ENCODE results near the gene SEPTIN10.

The SEPTIN10 gene

DNA sequence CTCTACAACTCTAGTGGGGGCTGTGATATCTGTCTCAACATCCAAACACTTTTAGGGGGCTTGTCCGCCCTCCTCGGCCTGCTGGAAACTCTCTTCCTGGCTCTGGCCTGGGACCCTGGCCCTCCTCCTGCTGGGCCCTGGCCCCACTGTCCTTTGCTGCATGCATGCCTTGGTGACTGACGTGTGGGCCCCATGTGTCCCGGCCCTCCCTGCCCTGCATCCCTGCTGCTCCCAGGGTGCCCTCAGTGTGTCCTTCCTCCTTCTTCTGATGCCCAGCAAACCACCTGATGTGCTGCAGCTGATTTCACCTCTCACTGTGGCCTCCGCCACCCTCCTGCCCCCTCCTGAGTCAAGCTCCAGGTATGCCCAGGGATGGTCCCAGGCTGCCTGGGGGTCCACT, 101.7 kb downstream of the SEPTIN10 start:
- Histone ChIP-seq H3K4me1 (ENCODE audit: control insufficient read depth, insufficient read depth, low read length) (no peaks in the 10 kb centered on the region), H3K9me3 (ENCODE audit: control insufficient read depth, insufficient read depth, low read length) (no peaks in the 10 kb centered on the region), H3K9ac (ENCODE audit: low read depth, low read length) (no peak overlapping the region), H3K4me3 (ENCODE audit: low read depth, low read length) (no peak overlapping the region), H3K27me3 (ENCODE audit: control insufficient read depth, insufficient read depth, low read length) (no peaks in the 10 kb centered on the region), H3K36me3 (ENCODE audit: control insufficient read depth, insufficient read depth, low read length) (no peaks in the 10 kb centered on the region)

DNA sequence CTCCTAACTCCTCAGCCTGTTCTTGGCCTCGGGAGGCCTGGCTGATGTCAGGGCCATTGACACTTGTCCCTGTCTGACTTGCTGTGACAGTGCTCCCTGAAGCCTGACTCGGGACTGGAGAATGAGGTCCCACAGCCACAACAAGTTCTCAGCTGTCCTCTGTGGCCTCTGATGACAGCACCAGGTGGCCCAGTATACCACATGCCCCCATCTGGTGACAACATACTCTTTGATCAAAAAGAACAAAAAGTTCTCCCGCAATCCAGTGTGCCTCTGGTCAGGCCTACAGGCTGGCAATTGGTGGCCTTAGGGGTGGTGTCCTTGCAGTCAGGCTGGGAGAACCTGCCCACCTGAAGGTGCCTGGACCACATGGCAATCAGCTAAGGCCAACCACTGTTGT, 102.6 kb downstream of the SEPTIN10 start:
- Histone ChIP-seq H3K36me3 (ENCODE audit: control insufficient read depth, insufficient read depth, low read length) (no peaks in the 10 kb centered on the region), H3K9ac (ENCODE audit: low read depth, low read length) (no peak overlapping the region), H3K4me3 (ENCODE audit: low read depth, low read length) (no peak overlapping the region), H3K9me3 (ENCODE audit: control insufficient read depth, insufficient read depth, low read length) (no peaks in the 10 kb centered on the region), H3K4me1 (ENCODE audit: control insufficient read depth, insufficient read depth, low read length) (no peaks in the 10 kb centered on the region), H3K27me3 (ENCODE audit: control insufficient read depth, insufficient read depth, low read length) (no peaks in the 10 kb centered on the region)

DNA sequence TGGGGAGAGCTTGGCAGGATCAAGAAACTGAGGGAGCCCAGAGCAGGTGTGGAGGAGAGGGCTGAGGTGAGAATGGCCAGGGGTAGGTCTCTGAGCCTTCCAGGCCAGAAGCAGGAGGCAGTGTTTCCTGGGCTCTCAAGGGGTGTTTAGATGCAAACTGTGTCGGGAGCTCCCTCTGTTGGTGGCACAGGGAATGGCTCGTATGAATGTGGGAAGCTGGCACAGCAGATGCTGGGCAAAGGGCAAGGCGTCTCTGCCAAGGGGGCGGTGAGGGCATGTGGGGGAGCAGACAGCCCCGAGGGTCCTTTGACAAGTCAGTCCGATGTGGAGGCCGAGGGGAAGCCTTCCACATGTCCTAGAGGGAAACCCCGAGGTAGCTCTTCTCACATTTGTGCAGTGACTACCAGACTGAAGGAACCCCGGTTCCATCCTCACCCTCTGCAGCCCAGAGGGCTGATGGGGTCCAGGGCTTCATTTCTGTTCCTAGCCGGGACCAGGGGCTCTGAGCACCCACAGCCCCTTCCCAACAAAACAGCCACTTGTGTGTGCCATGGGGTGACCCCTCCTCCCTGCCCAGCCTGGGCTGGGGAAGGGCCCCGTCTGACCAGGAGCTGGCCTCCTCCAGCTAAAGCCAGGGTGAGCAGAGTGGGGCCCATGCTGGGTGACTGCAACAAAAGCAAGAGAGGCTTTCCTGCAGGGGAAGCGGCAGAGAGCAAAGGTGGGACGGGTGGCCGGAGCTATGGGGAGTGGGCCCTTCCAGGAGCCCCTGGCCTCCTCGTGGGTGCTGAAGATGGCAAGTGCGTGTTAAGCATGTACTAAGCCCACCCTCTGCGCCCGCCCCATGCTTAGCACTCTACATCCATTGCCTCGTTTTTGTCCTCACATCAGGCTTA, 103.4 kb downstream of the SEPTIN10 start:
- Histone ChIP-seq H3K4me3 (ENCODE audit: low read depth, low read length) (no peak overlapping the region), H3K4me1 (ENCODE audit: control insufficient read depth, insufficient read depth, low read length) (no peaks in the 10 kb centered on the region), H3K27me3 (ENCODE audit: control insufficient read depth, insufficient read depth, low read length) (no peaks in the 10 kb centered on the region)

DNA sequence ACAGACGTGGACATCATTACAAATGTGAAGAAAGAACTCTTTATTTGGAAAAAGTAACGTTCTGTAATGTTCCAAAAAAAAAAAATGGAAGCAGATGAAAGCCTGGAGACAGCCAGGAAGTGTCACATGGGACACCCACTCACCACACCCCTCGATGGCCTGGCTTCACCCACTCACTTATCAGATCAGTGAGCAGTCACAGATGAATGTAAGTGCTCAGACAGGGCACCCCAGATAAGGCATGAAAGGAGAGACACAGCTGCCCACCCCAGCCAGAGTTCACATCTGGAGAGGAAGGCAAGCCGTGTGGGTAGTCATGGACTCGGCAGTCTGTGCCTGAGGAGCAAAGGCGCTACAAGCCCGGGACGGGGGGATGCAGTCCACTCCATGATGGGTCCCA, 105.2 kb downstream of the SEPTIN10 start:
- Histone ChIP-seq H3K4me3 (ENCODE audit: low read depth, low read length) (no peak overlapping the region), H3K27me3 (ENCODE audit: control insufficient read depth, insufficient read depth, low read length) (no peaks in the 10 kb centered on the region), H3K9me3 (ENCODE audit: control insufficient read depth, insufficient read depth, low read length) (no peaks in the 10 kb centered on the region), H3K4me1 (ENCODE audit: control insufficient read depth, insufficient read depth, low read length) (no peaks in the 10 kb centered on the region), H3K36me3 (ENCODE audit: control insufficient read depth, insufficient read depth, low read length) (no peaks in the 10 kb centered on the region), H3K9ac (ENCODE audit: low read depth, low read length) (no peak overlapping the region)

More for the DNA sequence above, 103.4 kb downstream of the SEPTIN10 start:
- Histone ChIP-seq H3K9ac (ENCODE audit: low read depth, low read length) (no peak overlapping the region), H3K9me3 (ENCODE audit: control insufficient read depth, insufficient read depth, low read length) (no peaks in the 10 kb centered on the region), H3K36me3 (ENCODE audit: control insufficient read depth, insufficient read depth, low read length) (no peaks in the 10 kb centered on the region)

DNA sequence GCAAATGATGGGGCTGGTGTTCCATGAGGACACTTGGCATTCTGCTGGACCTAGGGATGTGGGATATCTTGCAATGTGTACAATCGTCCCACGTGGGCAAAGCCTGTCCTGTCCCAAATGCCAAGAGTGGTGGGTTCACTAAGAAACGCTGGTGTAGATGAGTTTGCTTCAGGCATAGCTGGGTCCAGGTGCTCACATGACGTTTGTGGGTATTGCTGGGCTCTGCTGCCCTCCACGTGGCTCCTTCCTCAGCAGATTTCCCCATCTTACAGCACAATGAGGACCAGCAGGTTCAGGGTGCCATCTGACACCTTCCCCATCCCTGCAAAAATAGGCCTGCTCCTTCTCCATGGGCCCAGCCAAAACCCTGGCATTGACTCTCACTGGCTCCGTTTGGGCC, 105.9 kb downstream of the SEPTIN10 start:
- Histone ChIP-seq H3K4me1 (ENCODE audit: control insufficient read depth, insufficient read depth, low read length) (no peaks in the 10 kb centered on the region), H3K9ac (ENCODE audit: low read depth, low read length) (no peak overlapping the region), H3K4me3 (ENCODE audit: low read depth, low read length) (no peak overlapping the region), H3K36me3 (ENCODE audit: control insufficient read depth, insufficient read depth, low read length) (no peaks in the 10 kb centered on the region), H3K27me3 (ENCODE audit: control insufficient read depth, insufficient read depth, low read length) (no peaks in the 10 kb centered on the region), H3K9me3 (ENCODE audit: control insufficient read depth, insufficient read depth, low read length) (no peaks in the 10 kb centered on the region)

GRCh38 chr2:109507217-109507616, 106.5 kb downstream of the SEPTIN10 start:
- no peaks in the 10 kb centered on the region for H3K4me1 ChIP-seq (ENCODE audit: control insufficient read depth, insufficient read depth, low read length)
- H3K36me3 ChIP-seq (ENCODE audit: control insufficient read depth, insufficient read depth, low read length) = no peaks in the 10 kb centered on the region
- H3K9ac ChIP-seq (ENCODE audit: low read depth, low read length) = no peak overlapping the region
- no peak overlapping the region for H3K4me3 ChIP-seq (ENCODE audit: low read depth, low read length)
- H3K27me3 ChIP-seq (ENCODE audit: control insufficient read depth, insufficient read depth, low read length) = no peaks in the 10 kb centered on the region
- no peaks in the 10 kb centered on the region for H3K9me3 ChIP-seq (ENCODE audit: control insufficient read depth, insufficient read depth, low read length)

GRCh38 chr2:109503191-109503590, 110.6 kb downstream of the SEPTIN10 start:
- H3K9ac ChIP-seq (ENCODE audit: low read depth, low read length) = no peak overlapping the region
- H3K27me3 ChIP-seq (ENCODE audit: control insufficient read depth, insufficient read depth, low read length) = no peaks in the 10 kb centered on the region
- H3K9me3 ChIP-seq (ENCODE audit: control insufficient read depth, insufficient read depth, low read length) = no peaks in the 10 kb centered on the region
- H3K4me1 ChIP-seq (ENCODE audit: control insufficient read depth, insufficient read depth, low read length) = no peaks in the 10 kb centered on the region
- no peaks in the 10 kb centered on the region for H3K36me3 ChIP-seq (ENCODE audit: control insufficient read depth, insufficient read depth, low read length)
- no peak overlapping the region for H3K4me3 ChIP-seq (ENCODE audit: low read depth, low read length)

GRCh38 chr2:109501461-109501860, 112.3 kb downstream of the SEPTIN10 start:
- H3K9ac ChIP-seq (ENCODE audit: low read depth, low read length) = no peak overlapping the region
- no peaks in the 10 kb centered on the region for H3K4me1 ChIP-seq (ENCODE audit: control insufficient read depth, insufficient read depth, low read length)
- no peaks in the 10 kb centered on the region for H3K9me3 ChIP-seq (ENCODE audit: control insufficient read depth, insufficient read depth, low read length)
- H3K36me3 ChIP-seq (ENCODE audit: control insufficient read depth, insufficient read depth, low read length) = no peaks in the 10 kb centered on the region
- no peak overlapping the region for H3K4me3 ChIP-seq (ENCODE audit: low read depth, low read length)
- no peaks in the 10 kb centered on the region for H3K27me3 ChIP-seq (ENCODE audit: control insufficient read depth, insufficient read depth, low read length)

- no peaks in the 10 kb centered on the region for H3K27me3 ChIP-seq (ENCODE audit: control insufficient read depth, insufficient read depth, low read length)
- no peaks in the 10 kb centered on the region for H3K9me3 ChIP-seq (ENCODE audit: control insufficient read depth, insufficient read depth, low read length)
- H3K9ac ChIP-seq (ENCODE audit: low read depth, low read length) = no peak overlapping the region
- no peak overlapping the region for H3K4me3 ChIP-seq (ENCODE audit: low read depth, low read length)
- H3K4me1 ChIP-seq (ENCODE audit: control insufficient read depth, insufficient read depth, low read length) = no peaks in the 10 kb centered on the region
- no peaks in the 10 kb centered on the region for H3K36me3 ChIP-seq (ENCODE audit: control insufficient read depth, insufficient read depth, low read length)
These were observed 112.9 kb downstream of the SEPTIN10 start for GRCh38 chr2:109500910-109501309.

- no peak overlapping the region for H3K4me3 ChIP-seq (ENCODE audit: low read depth, low read length)
- no peak overlapping the region for H3K9ac ChIP-seq (ENCODE audit: low read depth, low read length)
- H3K4me1 ChIP-seq (ENCODE audit: control insufficient read depth, insufficient read depth, low read length) = no peaks in the 10 kb centered on the region
- no peaks in the 10 kb centered on the region for H3K27me3 ChIP-seq (ENCODE audit: control insufficient read depth, insufficient read depth, low read length)
- no peaks in the 10 kb centered on the region for H3K36me3 ChIP-seq (ENCODE audit: control insufficient read depth, insufficient read depth, low read length)
- no peaks in the 10 kb centered on the region for H3K9me3 ChIP-seq (ENCODE audit: control insufficient read depth, insufficient read depth, low read length)
These were observed 114.2 kb downstream of the SEPTIN10 start for GRCh38 chr2:109499566-109499965.

DNA sequence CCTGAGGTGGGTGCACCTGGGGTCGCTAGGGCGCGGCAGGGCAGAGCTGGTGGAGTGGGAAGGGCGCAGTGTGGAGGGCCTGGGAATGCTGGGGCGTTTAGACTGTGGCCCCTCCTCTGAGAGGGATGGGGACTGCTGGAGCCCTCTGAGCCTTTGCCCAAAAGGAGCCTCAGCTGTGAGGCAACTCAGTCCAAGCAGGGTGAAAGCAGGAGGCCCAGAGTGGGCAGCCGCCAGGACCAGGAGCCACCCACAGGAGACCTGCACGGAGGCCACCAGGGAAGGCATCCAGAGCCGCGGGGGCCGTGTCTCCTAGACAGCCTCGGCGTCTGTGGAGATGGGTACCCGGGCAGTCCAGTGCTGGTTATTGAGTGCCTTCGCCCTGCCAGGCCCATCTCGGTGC, 114.9 kb downstream of the SEPTIN10 start:
- H3K27me3 ChIP-seq (ENCODE audit: control insufficient read depth, insufficient read depth, low read length) = no peaks in the 10 kb centered on the region
- no peak overlapping the region for H3K4me3 ChIP-seq (ENCODE audit: low read depth, low read length)
- no peaks in the 10 kb centered on the region for H3K36me3 ChIP-seq (ENCODE audit: control insufficient read depth, insufficient read depth, low read length)
- no peaks in the 10 kb centered on the region for H3K4me1 ChIP-seq (ENCODE audit: control insufficient read depth, insufficient read depth, low read length)
- no peaks in the 10 kb centered on the region for H3K9me3 ChIP-seq (ENCODE audit: control insufficient read depth, insufficient read depth, low read length)
- H3K9ac ChIP-seq (ENCODE audit: low read depth, low read length) = no peak overlapping the region

Data from iPS-15b (cell line).